Smooth muscle cell (in vitro differentiated cells): Measurements from ENCODE around the gene RIMS4. TPM values are rescaled to one million over a fixed set of nuclear protein-coding genes. Genes with fewer than 3 reads are reported as not detected.
A peak's percentile ranks its signal among the peaks of the same experiment; 100 is the strongest.

Source experiments
- DNase-seq: peaks from one replicate; lab custom pipeline; 2025; ENCODE audit not compliant: unreplicated experiment; lab: John Stamatoyannopoulos, UW
- H2AFZ ChIP-seq: fragments of 200-600 bp; sonication (generic); 2 replicates; pipeline ENCODE4 v1.6.0; 2016; ENCODE audit warnings: antibody characterized with exemption, low read depth, mild to moderate bottlenecking
- H3F3A ChIP-seq: fragments of 200-600 bp; sonication (generic); 2 replicates; pipeline ENCODE4 v1.6.0; 2017; ENCODE audit warnings: antibody characterized with exemption, low read depth
- H3K27ac ChIP-seq: fragments of 200-600 bp; sonication (generic); 2 replicates; pipeline ENCODE4 v1.5.1; 2016; ENCODE audit warnings: low read depth, mild to moderate bottlenecking
- H3K27me3 ChIP-seq: fragments of 200-600 bp; sonication (generic); 2 replicates; pipeline ENCODE4 v1.6.1; 2016; ENCODE audit warnings: low read depth, mild to moderate bottlenecking
- H3K36me3 ChIP-seq: fragments of 200-600 bp; sonication (generic); 2 replicates; pipeline ENCODE4 v1.5.1; 2016; ENCODE audit warnings: low read depth
- H3K4me1 ChIP-seq: fragments of 200-600 bp; sonication (generic); 2 replicates; pipeline ENCODE4 v1.5.1; 2016; ENCODE audit warnings: low read depth
- H3K4me2 ChIP-seq: fragments of 200-600 bp; sonication (generic); 2 replicates; pipeline ENCODE4 v1.6.0; 2016; ENCODE audit warnings: mild to moderate bottlenecking
- H3K4me3 ChIP-seq: fragments of 200-600 bp; sonication (generic); 2 replicates; pipeline ENCODE4 v1.5.1; 2016; ENCODE audit warnings: mild to moderate bottlenecking
- H3K79me2 ChIP-seq: fragments of 200-600 bp; sonication (generic); 2 replicates; pipeline ENCODE4 v1.6.0; 2016; ENCODE audit warnings: low read depth, mild to moderate bottlenecking
- H3K9ac ChIP-seq: fragments of 200-600 bp; sonication (generic); 2 replicates; pipeline ENCODE4 v1.6.0; 2016; ENCODE audit warnings: low read depth
- H3K9me3 ChIP-seq: fragments of 200-600 bp; sonication (generic); replicated peaks from 2 replicates; pipeline ENCODE4 v1.5.1; 2016; ENCODE audit warnings: low read depth
- H4K20me1 ChIP-seq: fragments of 200-600 bp; sonication (generic); 2 replicates; pipeline ENCODE4 v1.6.0; 2016; ENCODE audit warnings: low read depth
- CTCF ChIP-seq: fragments of 200-600 bp; sonication (generic); IDR thresholded peaks from 2 replicates; pipeline ENCODE4 v1.5.1; 2017; ENCODE audit warnings: borderline replicate concordance, mild to moderate bottlenecking, antibody characterized with exemption; ENCODE audit not compliant: insufficient read depth, poor library complexity, severe bottlenecking
- WGBS: methylation state at CpG from one replicate; pipeline ENCODE4 v1.1.7; 2016; ENCODE audit warnings: low lambda C conversion rate; 5-methylcytosine and 5-hydroxymethylcytosine counted together
- polyA plus RNA-seq: library from polyadenylated mRNA; unstranded; fragments of >200 nt; fragmentation: Nextera tagmentation; extraction: Ambion mirVana; gene quantifications from 2 replicates; pipeline ENCODE4 v1.2.1, GENCODE V29; 2016
- total RNA-seq: library from RNA; depleted of rRNA; stranded (reverse); fragments of >200 nt; gene quantifications from 2 replicates; pipeline ENCODE4 v1.2.3, GENCODE V29; 2014

RIMS4 gene
- total and polyA plus RNA-seq, 2 experiments from 2014 or later = not detected

GRCh38 chr20:44733341-44734069 is 76.8 kb downstream of the RIMS4 start:
- H3K9me3 ChIP-seq = no peaks in the 10 kb centered on the region
- 26% methylated on average over 7 of the region's 7 CpGs for whole genome bisulfite sequencing
- H3K4me2 ChIP-seq = no peak overlapping the region
- no peaks in the 10 kb centered on the region for H3F3A ChIP-seq
- peaks cover 9% of the 10 kb centered on the region for H3K4me1 ChIP-seq
- H3K36me3 ChIP-seq = no peaks in the 10 kb centered on the region
- no peak overlapping the region for H2AFZ ChIP-seq
- H3K27ac ChIP-seq = no peak overlapping the region
- TF ChIP-seq CTCF = peak; percentile 85
- no peak overlapping the region for H3K9ac ChIP-seq
- DNase-seq = peak; percentile 16
- no peaks in the 10 kb centered on the region for H3K79me2 ChIP-seq
- no peaks in the 10 kb centered on the region for H4K20me1 ChIP-seq
- H3K27me3 ChIP-seq = no peaks in the 10 kb centered on the region
- H3K4me3 ChIP-seq = no peak overlapping the region

- no peaks in the 10 kb centered on the region for H4K20me1 ChIP-seq
- H3K27ac ChIP-seq = no peak overlapping the region
- no peaks in the 10 kb centered on the region for H3K79me2 ChIP-seq
- no peak for DNase-seq
- H3K36me3 ChIP-seq = no peaks in the 10 kb centered on the region
- TF ChIP-seq CTCF = no peak
- H3K4me1 ChIP-seq = peaks cover 9% of the 10 kb centered on the region
- H3K9me3 ChIP-seq = no peaks in the 10 kb centered on the region
- H3F3A ChIP-seq = no peaks in the 10 kb centered on the region
- H3K4me3 ChIP-seq = no peak overlapping the region
- H3K4me2 ChIP-seq = no peak overlapping the region
- 61% methylated on average over 6 of the region's 6 CpGs for WGBS
- no peaks in the 10 kb centered on the region for H3K27me3 ChIP-seq
- H2AFZ ChIP-seq = no peak overlapping the region
- no peak overlapping the region for H3K9ac ChIP-seq
These were observed 78.0 kb downstream of the RIMS4 start for GRCh38 chr20:44732327-44732726.

GRCh38 chr20:44731657-44732056 is 78.7 kb downstream of the RIMS4 start:
- Histone ChIP-seq H3K4me1 (peaks cover 9% of the 10 kb centered on the region), H3K9me3 (no peaks in the 10 kb centered on the region), H4K20me1 (no peaks in the 10 kb centered on the region), H3K27ac (no peak overlapping the region), H3K4me2 (no peak overlapping the region), H3K36me3 (no peaks in the 10 kb centered on the region), H3K79me2 (no peaks in the 10 kb centered on the region), H3K9ac (no peak overlapping the region), H2AFZ (no peak overlapping the region), H3K4me3 (no peak overlapping the region), H3F3A (no peaks in the 10 kb centered on the region), H3K27me3 (no peaks in the 10 kb centered on the region)
- 94% methylated on average over 8 of the region's 8 CpGs for WGBS
- no peak for TF ChIP-seq CTCF
- DNase-seq = no peak

- Histone ChIP-seq H3K27ac (peak overlapping the region; percentile 62), H3K9ac (no peak overlapping the region)
These were observed 79.9 kb downstream of the RIMS4 start for GRCh38 chr20:44730441-44730840.

More at GRCh38 chr20:44730441-44730840, 79.9 kb downstream of the RIMS4 start:
- no peak for TF ChIP-seq CTCF
- no peaks in the 10 kb centered on the region for H3K27me3 ChIP-seq
- H3K36me3 ChIP-seq = no peaks in the 10 kb centered on the region
- H3K4me3 ChIP-seq = no peak overlapping the region
- H3K79me2 ChIP-seq = no peaks in the 10 kb centered on the region
- no peaks in the 10 kb centered on the region for H3F3A ChIP-seq
- no peaks in the 10 kb centered on the region for H4K20me1 ChIP-seq
- no peak for DNase-seq
- H3K4me2 ChIP-seq = no peak overlapping the region
- H3K4me1 ChIP-seq = peaks cover 9% of the 10 kb centered on the region
- no peak overlapping the region for H2AFZ ChIP-seq
- H3K9me3 ChIP-seq = no peaks in the 10 kb centered on the region
- WGBS = 26% methylated on average over 2 of the region's 2 CpGs
